IPS-15b (cell line): ENCODE results near the gene ANKRD24.
"Not testable (repeated sequence)": the region's sequence is repeated elsewhere in the genome, so short reads cannot be mapped to it uniquely, and the experiment has no call there.

Source experiments
- H3K27me3 ChIP-seq: one replicate; pipeline ENCODE4 v1.6.1; 2013; ENCODE audit warnings: low read length; ENCODE audit not compliant: control insufficient read depth, insufficient read depth
- H3K36me3 ChIP-seq: one replicate; pipeline ENCODE4 v1.6.1; 2013; ENCODE audit warnings: low read length; ENCODE audit not compliant: control insufficient read depth, insufficient read depth
- H3K4me1 ChIP-seq: one replicate; pipeline ENCODE4 v1.6.1; 2013; ENCODE audit warnings: mild to moderate bottlenecking, low read length; ENCODE audit not compliant: control insufficient read depth, insufficient read depth
- H3K4me3 ChIP-seq: one replicate; pipeline ENCODE4 v1.5.1; 2013; ENCODE audit warnings: low read depth, low read length
- H3K9ac ChIP-seq: one replicate; pipeline ENCODE4 v1.6.1; 2013; ENCODE audit warnings: low read depth, mild to moderate bottlenecking, low read length
- H3K9me3 ChIP-seq: one replicate; pipeline ENCODE4 v1.6.1; 2013; ENCODE audit warnings: mild to moderate bottlenecking, low read length; ENCODE audit not compliant: control insufficient read depth, insufficient read depth

ANKRD24 gene

DNA sequence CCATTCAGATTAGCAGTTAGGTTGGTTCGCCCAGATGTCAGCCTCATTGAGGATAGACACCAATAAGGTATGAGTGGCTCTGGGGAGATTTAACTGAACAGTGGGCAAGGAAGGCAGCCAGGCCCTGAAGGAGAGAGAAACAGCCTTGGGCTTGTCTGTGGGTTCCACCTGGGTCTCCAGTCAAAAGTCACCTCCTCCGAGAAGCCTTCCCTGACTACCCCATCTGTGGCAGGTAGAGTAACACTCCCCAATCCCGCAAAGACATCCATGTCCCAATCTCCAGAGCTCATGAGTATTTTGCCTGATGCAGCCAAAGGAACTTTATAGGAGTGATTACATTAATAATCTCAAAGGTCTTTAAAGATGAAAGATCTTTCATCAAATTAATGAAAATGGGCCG is 56.3 kb downstream of the ANKRD24 start:
- H3K36me3 ChIP-seq = peaks cover 2% of the 10 kb centered on the region

DNA sequence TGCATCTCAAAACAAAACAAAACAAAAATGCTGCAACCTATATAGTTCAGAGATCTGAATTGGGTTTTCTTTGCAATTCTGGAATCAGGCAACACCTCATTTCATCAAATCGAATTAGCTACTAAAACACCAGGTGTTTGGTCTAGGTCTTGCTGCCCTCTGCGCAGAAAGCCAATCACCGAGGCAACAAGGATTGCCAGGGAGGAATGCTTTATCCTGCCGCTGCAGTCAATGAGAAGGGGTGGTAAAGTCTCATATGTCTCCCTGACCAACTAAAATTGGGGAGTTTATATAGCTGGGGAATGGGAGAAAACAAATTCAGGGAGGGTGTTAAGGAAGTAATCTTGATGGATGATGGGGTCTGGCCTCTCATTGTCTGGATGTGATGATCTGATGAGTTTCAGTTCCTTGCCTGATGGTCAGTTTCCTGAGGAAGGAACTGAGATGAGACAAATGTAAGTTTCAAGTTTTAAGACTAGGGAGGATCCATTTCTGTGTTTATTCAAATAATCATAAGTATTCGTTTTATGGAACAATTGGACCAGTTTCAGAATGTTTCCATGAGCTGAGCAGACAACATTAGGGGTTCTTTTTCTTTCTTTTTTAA is 59.4 kb downstream of the ANKRD24 start:
- Histone ChIP-seq H3K9ac (no peak overlapping the region), H3K4me3 (no peak overlapping the region), H3K9me3 (no peaks in the 10 kb centered on the region), H3K4me1 (peaks cover 3% of the 10 kb centered on the region), H3K36me3 (no peaks in the 10 kb centered on the region), H3K27me3 (no peaks in the 10 kb centered on the region)

More for the DNA sequence above, 56.3 kb downstream of the ANKRD24 start:
- H3K9me3 ChIP-seq = no peaks in the 10 kb centered on the region
- H3K27me3 ChIP-seq = no peaks in the 10 kb centered on the region
- H3K4me3 ChIP-seq = no peak overlapping the region
- H3K9ac ChIP-seq = no peak overlapping the region
- H3K4me1 ChIP-seq = no peaks in the 10 kb centered on the region

GRCh38 chr19:4245938-4246337 is 63.4 kb downstream of the ANKRD24 start:
- H3K9me3 ChIP-seq, H3K4me1 ChIP-seq, H3K4me3 ChIP-seq, H3K9ac ChIP-seq, H3K27me3 ChIP-seq: not testable (repeated sequence)
- H3K36me3 ChIP-seq = peaks cover 10% of the 10 kb centered on the region

DNA sequence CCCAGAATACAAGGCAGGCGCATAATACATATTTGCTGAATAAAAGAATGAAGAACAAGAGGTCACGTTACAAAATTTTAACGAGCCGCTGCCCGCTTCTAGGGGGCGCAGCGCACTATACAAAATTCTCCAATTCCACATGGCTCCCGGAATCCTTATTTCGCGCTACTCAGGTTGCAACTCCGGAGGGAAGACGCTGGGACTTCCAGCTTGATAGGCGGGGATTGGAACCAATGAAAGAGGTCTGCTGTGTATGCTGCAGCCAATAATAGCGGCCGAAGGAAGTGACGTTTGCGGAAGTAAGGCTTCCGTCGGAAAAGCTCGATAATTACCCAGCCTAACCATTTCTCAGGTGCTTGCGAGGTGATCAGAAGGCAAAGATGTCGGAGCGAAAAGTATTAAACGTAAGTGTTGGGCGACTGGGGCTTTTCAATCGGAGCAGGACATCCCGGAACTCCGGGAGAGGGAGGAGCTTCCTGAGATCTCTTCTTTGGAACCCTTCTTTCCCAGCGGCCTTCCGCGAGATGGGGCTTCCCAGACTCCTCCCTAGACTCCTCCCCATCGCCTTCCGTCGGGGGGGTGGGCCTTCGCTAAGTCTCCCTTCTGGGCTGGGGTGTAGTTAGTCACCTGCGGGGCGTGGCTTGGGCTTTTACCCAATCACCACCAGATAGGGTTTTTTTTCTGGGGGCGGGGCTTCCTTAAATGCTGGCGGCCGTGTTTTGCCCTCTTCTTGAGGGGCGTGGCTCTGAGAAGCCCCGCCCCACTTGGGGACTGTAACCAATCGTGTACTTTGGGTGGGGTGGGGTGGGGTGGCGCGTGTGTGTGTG is 64.5 kb downstream of the ANKRD24 start, which contains the start of gene YJU2:
TSS of gene YJU2 (plus strand) at position 314 of the 827 bp plus-strand sequence. CDS start at position 381, 67 bp downstream.
- H3K9me3 ChIP-seq = no peaks in the 10 kb centered on the region
- H3K4me1 ChIP-seq = peaks cover 3% of the 10 kb centered on the region
- H3K27me3 ChIP-seq = no peaks in the 10 kb centered on the region
- peak within 1 kb of the TSS; percentile 93 for H3K4me3 ChIP-seq
- H3K9ac ChIP-seq = peak within 1 kb of the TSS; percentile 92
- peaks cover 15% of the 10 kb centered on the region for H3K36me3 ChIP-seq

DNA sequence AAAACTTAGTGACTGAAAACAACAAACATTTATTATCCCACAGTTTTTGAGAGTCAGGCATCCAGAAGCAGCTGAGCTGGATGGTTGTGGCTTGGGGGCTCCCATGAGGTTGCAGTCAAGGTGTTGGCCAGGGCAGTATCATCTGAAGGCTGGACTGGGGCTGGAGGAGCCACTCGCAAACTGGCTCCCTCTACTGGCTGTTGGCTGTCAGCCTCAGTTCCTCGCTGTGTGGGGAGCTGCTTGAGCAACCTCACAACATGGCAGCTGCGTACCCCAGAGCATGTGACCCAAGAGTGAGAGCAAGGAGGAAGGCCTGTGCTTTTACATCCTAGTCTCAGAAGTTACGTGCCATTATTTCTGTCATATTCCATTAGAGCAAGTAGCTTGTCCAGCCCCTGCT is 74.1 kb downstream of the ANKRD24 start:
- Histone ChIP-seq H3K27me3 (no peaks in the 10 kb centered on the region), H3K4me3 (no peak overlapping the region), H3K4me1 (no peaks in the 10 kb centered on the region), H3K9ac (no peak overlapping the region), H3K9me3 (peaks cover 5% of the 10 kb centered on the region), H3K36me3 (peaks cover 35% of the 10 kb centered on the region)

DNA sequence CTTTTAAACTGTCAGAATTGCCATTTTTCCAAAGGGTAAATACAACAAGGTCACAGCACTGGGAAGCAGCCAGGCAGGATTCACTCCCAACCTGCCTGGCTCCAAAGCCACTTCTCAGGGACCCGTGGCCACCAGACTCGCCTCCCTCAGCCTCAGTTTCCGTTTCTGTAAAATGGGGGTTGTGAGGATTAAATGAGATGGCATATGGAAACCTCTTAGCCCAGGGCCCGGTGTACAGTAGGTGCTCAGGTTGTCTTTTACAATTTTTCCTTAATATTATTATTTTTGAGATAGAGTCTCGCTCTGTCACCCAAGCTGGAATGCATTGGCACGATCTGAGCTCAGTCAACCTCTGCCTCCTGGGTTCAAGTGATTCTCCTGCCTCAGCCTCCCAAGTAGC is 74.5 kb downstream of the ANKRD24 start:
- H3K27me3 ChIP-seq = no peaks in the 10 kb centered on the region
- H3K36me3 ChIP-seq = peaks cover 35% of the 10 kb centered on the region
- no peak overlapping the region for H3K4me3 ChIP-seq
- no peak overlapping the region for H3K9ac ChIP-seq
- H3K4me1 ChIP-seq = no peaks in the 10 kb centered on the region
- peaks cover 5% of the 10 kb centered on the region for H3K9me3 ChIP-seq

GRCh38 chr19:4258181-4258580 is 75.7 kb downstream of the ANKRD24 start:
- Histone ChIP-seq H3K9me3 (peaks cover 5% of the 10 kb centered on the region), H3K4me1 (no peaks in the 10 kb centered on the region), H3K9ac (no peak overlapping the region), H3K4me3 (no peak overlapping the region), H3K36me3 (peaks cover 31% of the 10 kb centered on the region), H3K27me3 (no peaks in the 10 kb centered on the region)

DNA sequence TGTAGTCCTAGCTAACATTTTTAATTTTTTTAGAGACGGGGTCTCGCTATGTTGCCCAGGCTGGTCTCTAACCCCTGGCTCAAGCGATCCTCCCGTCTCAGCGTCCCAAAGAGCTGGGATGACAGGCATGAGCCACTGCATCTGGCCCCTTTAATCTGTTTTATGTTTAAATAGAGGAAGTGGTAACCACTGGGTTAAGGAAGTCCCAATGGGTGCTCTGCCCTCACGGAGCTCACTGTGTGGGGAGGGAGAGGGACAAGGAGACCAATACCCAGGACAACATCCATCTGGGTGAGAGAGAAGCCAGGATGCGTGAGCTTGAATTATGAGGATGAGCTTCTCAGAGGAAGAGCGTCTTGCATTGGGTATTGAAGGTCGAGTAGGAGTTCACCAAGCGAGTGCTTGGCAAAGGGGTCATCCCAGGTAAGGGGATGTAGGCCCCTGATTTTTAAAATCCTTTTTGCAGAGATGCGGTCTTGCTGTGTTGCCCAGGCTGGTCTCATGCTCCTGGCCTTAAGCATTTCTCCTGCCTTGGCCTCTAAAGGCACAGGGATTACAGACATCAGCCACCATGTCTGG is 78.2 kb downstream of the ANKRD24 start:
- H3K36me3 ChIP-seq = peaks cover 23% of the 10 kb centered on the region
- no peak overlapping the region for H3K4me3 ChIP-seq
- peaks cover 5% of the 10 kb centered on the region for H3K9me3 ChIP-seq
- no peak overlapping the region for H3K9ac ChIP-seq
- H3K27me3 ChIP-seq = no peaks in the 10 kb centered on the region
- H3K4me1 ChIP-seq = no peaks in the 10 kb centered on the region

GRCh38 chr19:4264812-4265211 is 82.3 kb downstream of the ANKRD24 start:
- peaks cover 19% of the 10 kb centered on the region for H3K36me3 ChIP-seq
- H3K9me3 ChIP-seq = no peaks in the 10 kb centered on the region
- H3K4me3 ChIP-seq = no peak overlapping the region
- no peaks in the 10 kb centered on the region for H3K4me1 ChIP-seq
- no peaks in the 10 kb centered on the region for H3K27me3 ChIP-seq
- no peak overlapping the region for H3K9ac ChIP-seq

DNA sequence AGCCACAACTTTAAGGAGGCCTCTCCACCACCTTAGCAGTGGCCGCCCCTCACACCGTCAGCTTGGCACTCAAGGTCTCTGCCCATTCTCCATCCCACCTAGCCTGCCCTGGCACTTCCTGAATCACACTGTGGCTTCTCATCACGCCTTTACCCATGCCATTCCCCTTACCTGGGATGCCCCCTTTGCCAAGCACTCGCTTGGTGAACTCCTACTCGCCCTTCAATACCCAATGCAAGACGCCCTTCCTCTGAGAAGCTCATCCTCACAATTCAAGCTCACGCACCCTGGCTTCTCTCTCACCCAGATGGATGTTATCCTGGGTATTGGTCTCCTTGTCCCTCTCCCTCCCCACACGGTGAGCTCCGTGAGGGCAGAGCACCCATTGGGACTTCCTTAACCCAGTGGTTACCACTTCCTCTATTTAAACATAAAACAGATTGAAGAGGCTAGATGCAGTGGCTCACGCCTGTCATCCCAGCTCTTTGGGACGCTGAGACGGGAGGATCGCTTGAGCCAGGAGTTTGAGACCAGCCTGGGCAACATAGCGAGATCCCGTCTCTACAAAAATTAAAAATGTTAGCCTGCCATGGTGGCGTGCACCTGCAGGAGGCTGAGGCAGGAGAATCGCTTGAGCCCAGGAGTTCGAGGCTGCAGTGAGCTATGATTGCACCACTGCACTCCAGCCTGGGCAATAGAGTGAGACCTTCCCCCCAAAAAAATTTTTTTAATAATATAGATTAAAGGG is 83.9 kb downstream of the ANKRD24 start:
- H3K27me3 ChIP-seq = no peaks in the 10 kb centered on the region

GRCh38 chr19:4267101-4267900 is 84.8 kb downstream of the ANKRD24 start:
- Histone ChIP-seq H3K4me1 (no peaks in the 10 kb centered on the region), H3K36me3 (peaks cover 16% of the 10 kb centered on the region), H3K4me3 (no peak overlapping the region), H3K9ac (no peak overlapping the region), H3K27me3 (no peaks in the 10 kb centered on the region), H3K9me3 (no peaks in the 10 kb centered on the region)

More for the DNA sequence above, 83.9 kb downstream of the ANKRD24 start:
- peaks cover 16% of the 10 kb centered on the region for H3K36me3 ChIP-seq
- no peaks in the 10 kb centered on the region for H3K4me1 ChIP-seq
- H3K4me3 ChIP-seq = no peak overlapping the region
- no peaks in the 10 kb centered on the region for H3K9me3 ChIP-seq
- no peak overlapping the region for H3K9ac ChIP-seq
